Measurements from ENCODE around the gene OXNAD1. TPM values are rescaled to one million over a fixed set of nuclear protein-coding genes. Genes with fewer than 3 reads are reported as not detected.

OXNAD1 gene
- polyA plus RNA-seq (2012; ENCODE audit: low read depth, missing spikeins), result 9.0 TPM

GRCh38 chr3:16264708-16265454 lies at the start of gene OXNAD1, which contains the start of gene DPH3:
OXNAD1 (plus strand) TSS chr3:16265212; CDS start chr3:16270953, 5,741 bp downstream.
DPH3 (minus strand) TSS chr3:16264943; CDS start chr3:16264876, 67 bp downstream.
- DNase-seq (ENCODE audit: insufficient read length, low spot score) (peak; percentile 78), FAIRE-seq (peak; percentile 98)
- no peak for TF ChIP-seq POU2F2 (IDR thresholded peaks at IDR 0.05; ENCODE audit: low read depth, low read length)
- peak; percentile 60; the same call in 1 of the 2 replicates for TF ChIP-seq POLR2AphosphoS5 (IDR thresholded peaks at IDR 0.05; ENCODE audit: low read depth, low read length)
- peak; percentile 73 for TF ChIP-seq POLR2A (IDR thresholded peaks at IDR 0.05; ENCODE audit: low read depth, low read length)
- TF ChIP-seq SPI1 (IDR thresholded peaks at IDR 0.05; ENCODE audit: low read depth, low read length), result no peak
- TF ChIP-seq PAX5 (IDR thresholded peaks at IDR 0.05; ENCODE audit: insufficient read depth, low read length, severe bottlenecking), result peak; percentile 70
- TF ChIP-seq TAF1 (IDR thresholded peaks at IDR 0.05; ENCODE audit: low read depth, low read length), result peak; percentile 77

- FAIRE-seq (no peak), DNase-seq (ENCODE audit: insufficient read length, low spot score) (no peak)
- no peak for TF ChIP-seq POLR2AphosphoS5 (IDR thresholded peaks at IDR 0.05; ENCODE audit: low read depth, low read length)
- no peak for TF ChIP-seq POLR2A (IDR thresholded peaks at IDR 0.05; ENCODE audit: low read depth, low read length)
- TF ChIP-seq PAX5 (IDR thresholded peaks at IDR 0.05; ENCODE audit: insufficient read depth, low read length, severe bottlenecking), result no peak
- no peak for TF ChIP-seq TAF1 (IDR thresholded peaks at IDR 0.05; ENCODE audit: low read depth, low read length)
- TF ChIP-seq POU2F2 (IDR thresholded peaks at IDR 0.05; ENCODE audit: low read depth, low read length), result no peak
- no peak for TF ChIP-seq SPI1 (IDR thresholded peaks at IDR 0.05; ENCODE audit: low read depth, low read length)
These were observed 48.6 kb upstream of the OXNAD1 start for GRCh38 chr3:16216373-16216935.

- no peak for FAIRE-seq
- no peak for TF ChIP-seq POLR2A (IDR thresholded peaks at IDR 0.05; ENCODE audit: low read depth, low read length)
- DNase-seq (ENCODE audit: insufficient read length, low spot score), result no peak
These were observed 45.2 kb upstream of the OXNAD1 start for GRCh38 chr3:16219777-16220176.

- FAIRE-seq (no peak), DNase-seq (ENCODE audit: insufficient read length, low spot score) (no peak)
- TF ChIP-seq POU2F2 (IDR thresholded peaks at IDR 0.05; ENCODE audit: low read depth, low read length) (no peak), TAF1 (IDR thresholded peaks at IDR 0.05; ENCODE audit: low read depth, low read length) (no peak), POLR2A (IDR thresholded peaks at IDR 0.05; ENCODE audit: low read depth, low read length) (no peak), SPI1 (IDR thresholded peaks at IDR 0.05; ENCODE audit: low read depth, low read length) (no peak), POLR2AphosphoS5 (IDR thresholded peaks at IDR 0.05; ENCODE audit: low read depth, low read length) (no peak), PAX5 (IDR thresholded peaks at IDR 0.05; ENCODE audit: insufficient read depth, low read length, severe bottlenecking) (no peak)
These were observed 43.0 kb upstream of the OXNAD1 start for GRCh38 chr3:16221990-16222389.

- no peak for DNase-seq (ENCODE audit: insufficient read length, low spot score)
- FAIRE-seq, result no peak
- TF ChIP-seq POLR2AphosphoS5 (IDR thresholded peaks at IDR 0.05; ENCODE audit: low read depth, low read length) (no peak), TAF1 (IDR thresholded peaks at IDR 0.05; ENCODE audit: low read depth, low read length) (no peak), POLR2A (IDR thresholded peaks at IDR 0.05; ENCODE audit: low read depth, low read length) (no peak)
These were observed 42.5 kb upstream of the OXNAD1 start for GRCh38 chr3:16222547-16222946.

GRCh38 chr3:16224325-16224724 lies 40.7 kb upstream of the OXNAD1 start:
- DNase-seq (ENCODE audit: insufficient read length, low spot score) (no peak), FAIRE-seq (no peak)
- no peak for TF ChIP-seq SPI1 (IDR thresholded peaks at IDR 0.05; ENCODE audit: low read depth, low read length)
- TF ChIP-seq POLR2AphosphoS5 (IDR thresholded peaks at IDR 0.05; ENCODE audit: low read depth, low read length), result no peak
- TF ChIP-seq POU2F2 (IDR thresholded peaks at IDR 0.05; ENCODE audit: low read depth, low read length), result no peak
- TF ChIP-seq PAX5 (IDR thresholded peaks at IDR 0.05; ENCODE audit: insufficient read depth, low read length, severe bottlenecking), result no peak
- TF ChIP-seq TAF1 (IDR thresholded peaks at IDR 0.05; ENCODE audit: low read depth, low read length), result no peak
- TF ChIP-seq POLR2A (IDR thresholded peaks at IDR 0.05; ENCODE audit: low read depth, low read length), result no peak

- FAIRE-seq (no peak), DNase-seq (ENCODE audit: insufficient read length, low spot score) (no peak)
- no peak for TF ChIP-seq POLR2AphosphoS5 (IDR thresholded peaks at IDR 0.05; ENCODE audit: low read depth, low read length)
- TF ChIP-seq POLR2A (IDR thresholded peaks at IDR 0.05; ENCODE audit: low read depth, low read length), result no peak
- TF ChIP-seq TAF1 (IDR thresholded peaks at IDR 0.05; ENCODE audit: low read depth, low read length), result no peak
- no peak for TF ChIP-seq PAX5 (IDR thresholded peaks at IDR 0.05; ENCODE audit: insufficient read depth, low read length, severe bottlenecking)
- TF ChIP-seq SPI1 (IDR thresholded peaks at IDR 0.05; ENCODE audit: low read depth, low read length), result no peak
- TF ChIP-seq POU2F2 (IDR thresholded peaks at IDR 0.05; ENCODE audit: low read depth, low read length), result no peak
These were observed 37.4 kb upstream of the OXNAD1 start for GRCh38 chr3:16227566-16227965.

- FAIRE-seq (no peak), DNase-seq (ENCODE audit: insufficient read length, low spot score) (no peak)
- no peak for TF ChIP-seq POLR2AphosphoS5 (IDR thresholded peaks at IDR 0.05; ENCODE audit: low read depth, low read length)
- no peak for TF ChIP-seq TAF1 (IDR thresholded peaks at IDR 0.05; ENCODE audit: low read depth, low read length)
- TF ChIP-seq POLR2A (IDR thresholded peaks at IDR 0.05; ENCODE audit: low read depth, low read length), result no peak
- no peak for TF ChIP-seq POU2F2 (IDR thresholded peaks at IDR 0.05; ENCODE audit: low read depth, low read length)
- TF ChIP-seq SPI1 (IDR thresholded peaks at IDR 0.05; ENCODE audit: low read depth, low read length), result no peak
- no peak for TF ChIP-seq PAX5 (IDR thresholded peaks at IDR 0.05; ENCODE audit: insufficient read depth, low read length, severe bottlenecking)
These were observed 35.3 kb upstream of the OXNAD1 start for GRCh38 chr3:16229681-16230080.

- DNase-seq (ENCODE audit: insufficient read length, low spot score) (no peak), FAIRE-seq (no peak)
- TF ChIP-seq POU2F2 (IDR thresholded peaks at IDR 0.05; ENCODE audit: low read depth, low read length) (no peak), SPI1 (IDR thresholded peaks at IDR 0.05; ENCODE audit: low read depth, low read length) (no peak), TAF1 (IDR thresholded peaks at IDR 0.05; ENCODE audit: low read depth, low read length) (no peak), POLR2AphosphoS5 (IDR thresholded peaks at IDR 0.05; ENCODE audit: low read depth, low read length) (no peak), PAX5 (IDR thresholded peaks at IDR 0.05; ENCODE audit: insufficient read depth, low read length, severe bottlenecking) (no peak), POLR2A (IDR thresholded peaks at IDR 0.05; ENCODE audit: low read depth, low read length) (no peak)
These were observed 33.0 kb upstream of the OXNAD1 start for GRCh38 chr3:16231983-16232382.
